BE2C (cell line): Measurements from ENCODE around the gene SUCLG2.

Experiments used
- DNase-seq: peaks from one replicate; pipeline ENCODE4 v3.0.0-alpha.2; 2020
- H3K27me3 ChIP-seq: fragments of 250-450 bp; sonication (Bioruptor Pico); 2 replicates; pipeline ENCODE4 v1.5.1; 2020; ENCODE audit warnings: mild to moderate bottlenecking
- H3K36me3 ChIP-seq: fragments of 250-450 bp; sonication (Bioruptor Pico); 2 replicates; pipeline ENCODE4 v1.5.1; 2020; ENCODE audit warnings: mild to moderate bottlenecking
- H3K4me1 ChIP-seq: fragments of 250-450 bp; sonication (Bioruptor Pico); 2 replicates; pipeline ENCODE4 v1.5.1; 2020
- H3K4me3 ChIP-seq: 2 replicates; pipeline ENCODE4 v1.5.1; 2011; ENCODE audit warnings: low read depth, low read length
- H3K9me3 ChIP-seq: fragments of 250-450 bp; sonication (Bioruptor Pico); 2 replicates; pipeline ENCODE4 v1.5.1; 2020
- CTCF ChIP-seq: IDR thresholded peaks from 2 replicates; pipeline ENCODE4 v1.5.1; 2012; ENCODE audit warnings: mild to moderate bottlenecking, low read depth, low read length

The SUCLG2 gene

DNA sequence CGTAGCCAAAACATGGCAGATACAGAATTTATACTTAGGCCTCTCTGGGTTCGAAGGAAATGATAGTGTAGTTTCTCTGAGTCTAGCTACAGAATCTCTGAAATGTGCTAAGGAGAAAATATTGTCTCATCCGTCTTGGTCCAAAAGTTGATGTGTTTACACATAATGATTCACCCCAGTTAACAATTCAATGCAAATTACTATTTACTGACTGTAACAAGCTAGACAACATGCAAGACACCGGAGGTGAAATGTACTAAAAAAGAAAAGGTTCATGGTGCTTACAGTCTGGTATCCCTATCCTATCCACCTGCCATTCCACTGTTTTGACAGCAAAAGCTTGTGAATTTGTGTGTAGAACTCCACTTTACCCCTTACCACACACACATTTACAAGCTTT, 146.8 kb downstream of the SUCLG2 start:
- Histone ChIP-seq H3K27me3 (no peaks in the 10 kb centered on the region), H3K36me3 (no peaks in the 10 kb centered on the region), H3K4me3 (no peak overlapping the region), H3K4me1 (no peaks in the 10 kb centered on the region), H3K9me3 (no peaks in the 10 kb centered on the region)
- no peak for DNase-seq
- no peak for TF ChIP-seq CTCF

- DNase-seq: no peak
- no peaks in the 10 kb centered on the region for H3K9me3 ChIP-seq
- H3K4me1 ChIP-seq: no peaks in the 10 kb centered on the region
- H3K27me3 ChIP-seq: no peaks in the 10 kb centered on the region
- no peak overlapping the region for H3K4me3 ChIP-seq
- no peak for TF ChIP-seq CTCF
- no peaks in the 10 kb centered on the region for H3K36me3 ChIP-seq
These were observed 153.7 kb downstream of the SUCLG2 start for GRCh38 chr3:67500709-67501108.

DNA sequence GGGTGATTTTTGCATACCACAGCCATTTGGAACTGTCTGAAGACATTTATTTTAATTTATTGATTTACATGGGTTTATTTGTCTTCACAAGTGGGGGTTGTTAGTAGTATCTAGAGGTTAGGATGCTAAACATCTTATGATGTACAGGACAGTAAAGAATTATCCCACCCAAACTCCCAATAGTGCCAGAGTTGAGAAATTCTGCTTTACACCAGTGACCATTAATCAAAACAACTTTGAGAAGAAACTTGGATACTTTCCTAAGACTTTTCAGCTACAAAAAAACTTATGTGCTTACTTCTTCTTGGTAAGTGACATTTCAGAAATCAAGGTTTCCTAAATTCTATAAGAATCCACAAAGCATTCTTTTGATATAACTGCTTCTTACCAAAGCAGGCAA, 156.7 kb downstream of the SUCLG2 start:
- Histone ChIP-seq H3K4me3 (no peak overlapping the region), H3K9me3 (no peaks in the 10 kb centered on the region), H3K4me1 (no peaks in the 10 kb centered on the region), H3K27me3 (no peaks in the 10 kb centered on the region), H3K36me3 (no peaks in the 10 kb centered on the region; the same call in 1 of the 2 replicates)
- DNase-seq: no peak
- no peak for TF ChIP-seq CTCF

GRCh38 chr3:67495751-67496150, 158.7 kb downstream of the SUCLG2 start:
- Histone ChIP-seq H3K4me3 (no peak overlapping the region), H3K36me3 (no peaks in the 10 kb centered on the region; the same call in 1 of the 2 replicates), H3K4me1 (no peaks in the 10 kb centered on the region), H3K27me3 (no peaks in the 10 kb centered on the region), H3K9me3 (no peaks in the 10 kb centered on the region)
- no peak for DNase-seq
- TF ChIP-seq CTCF: no peak

DNA sequence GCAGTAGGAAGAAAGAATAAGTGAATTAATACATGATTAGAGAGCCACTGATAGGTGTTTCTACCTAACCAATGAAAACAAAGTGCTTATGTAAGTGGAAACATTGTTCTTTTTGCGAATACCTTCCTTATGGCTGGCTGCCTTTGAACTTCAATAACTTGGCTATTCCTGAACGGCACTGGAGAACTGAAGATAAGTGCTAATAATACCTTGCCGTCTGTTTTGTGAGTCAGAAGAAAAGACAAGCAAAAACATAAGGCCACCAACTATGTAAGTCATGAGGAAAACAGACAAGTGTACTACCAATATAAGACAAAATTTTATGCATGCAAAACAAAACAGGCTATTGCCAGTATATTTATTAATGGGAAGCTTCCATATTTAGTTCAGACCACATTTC, 160.6 kb downstream of the SUCLG2 start:
- Histone ChIP-seq H3K27me3 (no peaks in the 10 kb centered on the region), H3K4me1 (no peaks in the 10 kb centered on the region), H3K36me3 (no peaks in the 10 kb centered on the region; the same call in 1 of the 2 replicates), H3K9me3 (no peaks in the 10 kb centered on the region), H3K4me3 (no peak overlapping the region)
- DNase-seq: no peak
- no peak for TF ChIP-seq CTCF

- Histone ChIP-seq H3K27me3 (no peaks in the 10 kb centered on the region), H3K9me3 (no peaks in the 10 kb centered on the region), H3K4me3 (no peak overlapping the region), H3K4me1 (no peaks in the 10 kb centered on the region), H3K36me3 (no peaks in the 10 kb centered on the region; the same call in 1 of the 2 replicates)
- no peak for DNase-seq
- no peak for TF ChIP-seq CTCF
These were observed 163.8 kb downstream of the SUCLG2 start for GRCh38 chr3:67490658-67491057.
